MCF 10A (cell line): Measurements from ENCODE around the gene WDR86. TPM values are rescaled to one million over a fixed set of nuclear protein-coding genes. Genes with fewer than 3 reads are reported as not detected.

ENCODE experiments used
- BruUV-seq: library from RNA; stranded (reverse); fragments of 400-500 nt; replicated peaks from 2 replicates; lab custom pipeline; 2021; lab: Mats Ljungman, UMichigan
- CTCF ChIA-PET: fragments of 300-600 bp; sonication (Branson Sonifier 250); formaldehyde crosslinking; extraction: SDS; loops from one replicate; lab custom pipeline; 2021; ENCODE audit warnings: antibody characterized with exemption, inconsistent platforms; lab: Yijun Ruan, JAX
- POLR2A ChIA-PET: fragments of 300-600, 350-650 bp; sonication (Branson Sonifier 250); formaldehyde crosslinking; extraction: SDS; loops from one replicate; lab custom pipeline; 2020; ENCODE audit warnings: antibody characterized with exemption, inconsistent platforms; lab: Yijun Ruan, JAX
- DNase-seq: peaks from one replicate; pipeline ENCODE4 v3.0.0-alpha.2; 2018; ENCODE audit not compliant: unreplicated experiment
- H3K27ac Mint-ChIP-seq: one replicate; pipeline ENCODE4 v1.8.0; 2022; ENCODE audit warnings: mild to moderate bottlenecking, low read depth, mixed read lengths; ENCODE audit not compliant: unreplicated experiment
- H3K27me3 Mint-ChIP-seq: one replicate; pipeline ENCODE4 v1.8.0; 2022; ENCODE audit warnings: mixed read lengths; ENCODE audit not compliant: insufficient read depth, unreplicated experiment
- H3K36me3 Mint-ChIP-seq: one replicate; pipeline ENCODE4 v1.8.0; 2022; ENCODE audit warnings: mild to moderate bottlenecking, moderate library complexity, mixed read lengths; ENCODE audit not compliant: insufficient read depth, unreplicated experiment
- H3K4me1 Mint-ChIP-seq: one replicate; pipeline ENCODE4 v1.8.0; 2022; ENCODE audit warnings: mixed read lengths; ENCODE audit not compliant: insufficient read depth, unreplicated experiment
- H3K4me3 Mint-ChIP-seq: one replicate; pipeline ENCODE4 v1.8.0; 2022; ENCODE audit warnings: mild to moderate bottlenecking, moderate library complexity, mixed read lengths; ENCODE audit not compliant: unreplicated experiment
- H3K9me3 Mint-ChIP-seq: one replicate; pipeline ENCODE4 v1.8.0; 2022; ENCODE audit warnings: mixed read lengths; ENCODE audit not compliant: unreplicated experiment
- CTCF ChIP-seq: fragments of 200-600 bp; IDR thresholded peaks from one replicate; pipeline ENCODE4 v1.8.0; 2022; ENCODE audit warnings: antibody characterized with exemption, mild to moderate bottlenecking; ENCODE audit not compliant: unreplicated experiment
- intact Hi-C: fragments of 100-400 bp; cut with micrococcal nuclease; formaldehyde crosslinking; loops from 2 replicates; pipeline ENCODE4 v1.14.1; 2022
- total RNA-seq: library from RNA; stranded (reverse); gene quantifications from 2 replicates; pipeline ENCODE4 v1.2.3, GENCODE V29; 2022

WDR86 gene
- total RNA-seq, 1 experiment from 2014 or later: not detected

- POLR2A ChIA-PET: no interaction called here
- Mint-ChIP-seq H3K27ac (no peak within 1 kb of the TSS), H3K9me3 (no peaks in the 10 kb centered on the region), H3K4me3 (no peak within 1 kb of the TSS), H3K4me1 (peaks cover 7% of the 10 kb centered on the region), H3K27me3 (peaks cover 10% of the 10 kb centered on the region), H3K36me3 (no peaks in the 10 kb centered on the region)
- intact Hi-C loops: no loop called here
- BruUV-seq: no TSS peak
- CTCF ChIA-PET: interaction anchor here (4.2 kb wide), 1 partner anchor 9 kb away, joined by 24 read pairs; no protein-coding TSS in a partner anchor
- TF ChIP-seq CTCF: no peak
- DNase-seq: no peak
These were observed 30.3 kb upstream of the WDR86 start, which contains the start of gene CRYGN for GRCh38 chr7:151439855-151440798. TSS of gene CRYGN (minus strand) at chr7:151440141. CDS start at chr7:151439917, 224 bp downstream.

- POLR2A ChIA-PET: no interaction called here
- Mint-ChIP-seq H3K4me3 (no peak overlapping the region), H3K27me3 (peaks cover 10% of the 10 kb centered on the region), H3K36me3 (no peaks in the 10 kb centered on the region), H3K4me1 (peaks cover 7% of the 10 kb centered on the region), H3K9me3 (no peaks in the 10 kb centered on the region), H3K27ac (no peak overlapping the region)
- BruUV-seq: no TSS peak
- DNase-seq: no peak
- CTCF ChIA-PET: interaction anchor here (0.6 to 4.2 kb wide), 2 partner anchors 10 to 72 kb away, joined by 4 to 24 read pairs; no protein-coding TSS in a partner anchor
- no peak for TF ChIP-seq CTCF
- intact Hi-C loops: no loop called here
These were observed 29.2 kb upstream of the WDR86 start for GRCh38 chr7:151438864-151439601.

GRCh38 chr7:151437866-151438516, 28.2 kb upstream of the WDR86 start:
- Mint-ChIP-seq H3K9me3 (no peaks in the 10 kb centered on the region), H3K27me3 (peaks cover 10% of the 10 kb centered on the region), H3K36me3 (no peaks in the 10 kb centered on the region), H3K27ac (no peak overlapping the region), H3K4me1 (peaks cover 7% of the 10 kb centered on the region), H3K4me3 (no peak overlapping the region)
- no TSS peak for BruUV-seq
- no peak for DNase-seq
- intact Hi-C loops: no loop called here
- POLR2A ChIA-PET: interaction anchor here (0.5 to 0.6 kb wide), 2 partner anchors 32 to 210 kb away, joined by 3 read pairs; no protein-coding TSS in a partner anchor
- TF ChIP-seq CTCF: no peak
- CTCF ChIA-PET: interaction anchor here (0.6 to 4.2 kb wide), 5 partner anchors 11 to 88 kb away, joined by 3 to 24 read pairs (median 4); no protein-coding TSS in a partner anchor
